ENCODE data around the gene STIM2. TPM values are rescaled to one million over a fixed set of nuclear protein-coding genes. Genes with fewer than 3 reads are reported as not detected.

Gene STIM2
- total RNA-seq, 1 experiment from 2014 or later: 23.9 TPM

DNA sequence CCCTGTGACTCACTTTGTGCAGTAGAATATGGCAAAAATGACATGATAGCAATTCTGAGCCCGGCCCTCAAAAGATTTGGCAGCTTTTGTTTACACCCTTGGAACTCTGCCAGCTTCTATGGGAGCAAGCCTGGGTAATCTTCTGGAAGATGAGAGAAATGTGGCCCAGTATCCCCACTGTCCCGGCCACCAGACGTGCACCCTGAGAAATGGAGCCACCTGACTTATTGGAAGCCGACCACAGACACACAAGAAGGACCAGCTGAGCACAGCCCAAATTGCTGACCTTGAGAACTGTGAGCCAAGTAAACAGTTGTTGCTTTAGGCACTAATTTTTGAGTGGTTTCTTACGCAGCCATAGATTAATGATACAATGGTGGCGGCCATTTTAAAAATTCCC is 197.0 kb downstream of the STIM2 start:
- TF ChIP-seq TCF7L2 (IDR thresholded peaks at IDR 0.05; ENCODE audit: low read depth, low read length): no peak
- TF ChIP-seq, protein P1, sequence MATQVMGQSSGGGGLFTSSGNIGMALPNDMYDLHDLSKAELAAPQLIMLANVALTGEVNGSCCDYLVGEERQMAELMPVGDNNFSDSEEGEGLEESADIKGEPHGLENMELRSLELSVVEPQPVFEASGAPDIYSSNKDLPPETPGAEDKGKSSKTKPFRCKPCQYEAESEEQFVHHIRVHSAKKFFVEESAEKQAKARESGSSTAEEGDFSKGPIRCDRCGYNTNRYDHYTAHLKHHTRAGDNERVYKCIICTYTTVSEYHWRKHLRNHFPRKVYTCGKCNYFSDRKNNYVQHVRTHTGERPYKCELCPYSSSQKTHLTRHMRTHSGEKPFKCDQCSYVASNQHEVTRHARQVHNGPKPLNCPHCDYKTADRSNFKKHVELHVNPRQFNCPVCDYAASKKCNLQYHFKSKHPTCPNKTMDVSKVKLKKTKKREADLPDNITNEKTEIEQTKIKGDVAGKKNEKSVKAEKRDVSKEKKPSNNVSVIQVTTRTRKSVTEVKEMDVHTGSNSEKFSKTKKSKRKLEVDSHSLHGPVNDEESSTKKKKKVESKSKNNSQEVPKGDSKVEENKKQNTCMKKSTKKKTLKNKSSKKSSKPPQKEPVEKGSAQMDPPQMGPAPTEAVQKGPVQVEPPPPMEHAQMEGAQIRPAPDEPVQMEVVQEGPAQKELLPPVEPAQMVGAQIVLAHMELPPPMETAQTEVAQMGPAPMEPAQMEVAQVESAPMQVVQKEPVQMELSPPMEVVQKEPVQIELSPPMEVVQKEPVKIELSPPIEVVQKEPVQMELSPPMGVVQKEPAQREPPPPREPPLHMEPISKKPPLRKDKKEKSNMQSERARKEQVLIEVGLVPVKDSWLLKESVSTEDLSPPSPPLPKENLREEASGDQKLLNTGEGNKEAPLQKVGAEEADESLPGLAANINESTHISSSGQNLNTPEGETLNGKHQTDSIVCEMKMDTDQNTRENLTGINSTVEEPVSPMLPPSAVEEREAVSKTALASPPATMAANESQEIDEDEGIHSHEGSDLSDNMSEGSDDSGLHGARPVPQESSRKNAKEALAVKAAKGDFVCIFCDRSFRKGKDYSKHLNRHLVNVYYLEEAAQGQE (IDR thresholded peaks at IDR 0.05; ENCODE audit: insufficient read depth in 1 of 2, low read depth in 2 of 2, low read length in 1 of 2): no peak
- TF ChIP-seq SIN3A (IDR thresholded peaks at IDR 0.05; ENCODE audit: borderline replicate concordance, insufficient read depth, low read depth, low read length): no peak
- TF ChIP-seq, protein P2, sequence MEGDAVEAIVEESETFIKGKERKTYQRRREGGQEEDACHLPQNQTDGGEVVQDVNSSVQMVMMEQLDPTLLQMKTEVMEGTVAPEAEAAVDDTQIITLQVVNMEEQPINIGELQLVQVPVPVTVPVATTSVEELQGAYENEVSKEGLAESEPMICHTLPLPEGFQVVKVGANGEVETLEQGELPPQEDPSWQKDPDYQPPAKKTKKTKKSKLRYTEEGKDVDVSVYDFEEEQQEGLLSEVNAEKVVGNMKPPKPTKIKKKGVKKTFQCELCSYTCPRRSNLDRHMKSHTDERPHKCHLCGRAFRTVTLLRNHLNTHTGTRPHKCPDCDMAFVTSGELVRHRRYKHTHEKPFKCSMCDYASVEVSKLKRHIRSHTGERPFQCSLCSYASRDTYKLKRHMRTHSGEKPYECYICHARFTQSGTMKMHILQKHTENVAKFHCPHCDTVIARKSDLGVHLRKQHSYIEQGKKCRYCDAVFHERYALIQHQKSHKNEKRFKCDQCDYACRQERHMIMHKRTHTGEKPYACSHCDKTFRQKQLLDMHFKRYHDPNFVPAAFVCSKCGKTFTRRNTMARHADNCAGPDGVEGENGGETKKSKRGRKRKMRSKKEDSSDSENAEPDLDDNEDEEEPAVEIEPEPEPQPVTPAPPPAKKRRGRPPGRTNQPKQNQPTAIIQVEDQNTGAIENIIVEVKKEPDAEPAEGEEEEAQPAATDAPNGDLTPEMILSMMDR (IDR thresholded peaks at IDR 0.05): no peak
- no peak for TF ChIP-seq POLR2AphosphoS5 (IDR thresholded peaks at IDR 0.05; ENCODE audit: low read depth, low read length)
- H3K27ac ChIP-seq (ENCODE audit: low read length): no peak overlapping the region
- no peaks in the 10 kb centered on the region for H3K9me3 ChIP-seq (ENCODE audit: control insufficient read depth, insufficient read depth, low read depth, low read length)
- H3K36me3 ChIP-seq (ENCODE audit: control insufficient read depth, insufficient read depth, low read length): no peaks in the 10 kb centered on the region
- BruUV-seq (replicated peaks): no TSS peak
- in situ Hi-C loops (cut with HindIII; ENCODE audit: low pct_unique_long_range_greater_than_20kb, low sequenced_read_pairs): no loop called here
- DNase-seq (ENCODE audit: low read depth, low spot score) (no peak), ATAC-seq (no peak)
- ChIA-PET POLR2A (no interaction called here), CTCF (no interaction called here)
- H3K4me1 ChIP-seq (ENCODE audit: control insufficient read depth, insufficient read depth, low read length): no peaks in the 10 kb centered on the region
- intact Hi-C loops (cut with micrococcal nuclease; ENCODE audit: unreplicated experiment): no loop called here
- no peak overlapping the region for H3K4me3 ChIP-seq (ENCODE audit: low read depth in 2 of 2, low read length in 2 of 2)
- H3K27me3 ChIP-seq (ENCODE audit: control insufficient read depth, insufficient read depth, low read length): no peaks in the 10 kb centered on the region

DNA sequence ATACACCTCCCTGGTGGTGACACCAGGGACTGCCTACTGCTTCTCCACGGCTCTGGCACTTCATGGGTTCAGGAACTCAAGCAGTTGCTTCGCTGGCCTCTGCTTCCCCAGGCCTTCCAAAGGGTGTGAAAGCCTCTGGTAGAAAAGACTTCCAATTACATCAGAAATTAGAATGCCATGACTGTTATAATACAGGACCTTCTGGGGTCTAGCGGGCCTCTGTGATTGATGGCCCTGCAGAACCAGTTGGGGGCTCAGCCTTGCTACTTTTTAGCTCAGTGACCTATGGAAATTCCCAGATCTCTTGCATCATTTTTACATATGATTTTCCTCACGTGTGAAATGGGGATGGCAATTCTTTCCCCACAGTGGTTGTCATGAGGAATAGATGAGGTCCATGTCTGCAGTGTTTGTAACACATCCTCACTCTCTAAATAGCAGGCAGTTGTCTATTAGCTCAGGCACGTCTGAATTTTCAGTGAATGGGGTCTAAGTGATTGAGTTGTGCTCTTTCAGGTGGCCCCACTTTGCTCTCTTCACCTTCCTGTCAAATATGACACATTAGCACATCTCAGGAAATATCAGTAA is 198.3 kb downstream of the STIM2 start:
- no peaks in the 10 kb centered on the region for H3K36me3 ChIP-seq (ENCODE audit: control insufficient read depth, insufficient read depth, low read length)
- TF ChIP-seq POLR2AphosphoS5 (IDR thresholded peaks at IDR 0.05; ENCODE audit: low read depth, low read length): no peak
- TF ChIP-seq, protein P1 (IDR thresholded peaks at IDR 0.05; ENCODE audit: insufficient read depth in 1 of 2, low read depth in 2 of 2, low read length in 1 of 2): no peak
- TF ChIP-seq, protein P2 (IDR thresholded peaks at IDR 0.05): no peak
- no peak for TF ChIP-seq TCF7L2 (IDR thresholded peaks at IDR 0.05; ENCODE audit: low read depth, low read length)
- no peak for TF ChIP-seq SIN3A (IDR thresholded peaks at IDR 0.05; ENCODE audit: borderline replicate concordance, insufficient read depth, low read depth, low read length)
- H3K9me3 ChIP-seq (ENCODE audit: control insufficient read depth, insufficient read depth, low read depth, low read length): no peaks in the 10 kb centered on the region
- in situ Hi-C loops (cut with HindIII; ENCODE audit: low pct_unique_long_range_greater_than_20kb, low sequenced_read_pairs) (no loop called here), intact Hi-C loops (cut with micrococcal nuclease; ENCODE audit: unreplicated experiment) (no loop called here)
- CTCF ChIA-PET: no interaction called here
- no peak for DNase-seq (ENCODE audit: low read depth, low spot score)
- no peaks in the 10 kb centered on the region for H3K27me3 ChIP-seq (ENCODE audit: control insufficient read depth, insufficient read depth, low read length)
- no peak for ATAC-seq
- H3K4me3 ChIP-seq (ENCODE audit: low read depth in 2 of 2, low read length in 2 of 2): no peak overlapping the region
- no peak overlapping the region for H3K27ac ChIP-seq (ENCODE audit: low read length)
- POLR2A ChIA-PET: no interaction called here
- no TSS peak for BruUV-seq (replicated peaks)
- no peaks in the 10 kb centered on the region for H3K4me1 ChIP-seq (ENCODE audit: control insufficient read depth, insufficient read depth, low read length)

Data from Panc1 (cell line).